B cell (primary cell): ENCODE results near the gene LRRC42. TPM values are rescaled to one million over a fixed set of nuclear protein-coding genes. Genes with fewer than 3 reads are reported as not detected.

ENCODE experiments used
- ATAC-seq: fragments of 200-7000 bp; cut with Tn5 transposase; one replicate; pipeline ENCODE4 v1.10.0; 2021; ENCODE audit warnings: low read depth, mild to moderate bottlenecking, moderate number of reproducible peaks, moderate library complexity
- CTCF ChIA-PET: fragments of 350-600 bp; sonication (Branson Sonifier 250); formaldehyde crosslinking; loops from one replicate; lab custom pipeline; 2021; ENCODE audit warnings: antibody characterized with exemption, inconsistent platforms; lab: Charles Lee
- POLR2A ChIA-PET: fragments of 350-600 bp; sonication (Branson Sonifier 250); formaldehyde crosslinking; loops from one replicate; lab custom pipeline; 2021; ENCODE audit warnings: antibody characterized with exemption; lab: Charles Lee
- DNase-seq: peaks from one replicate; pipeline ENCODE4 v3.0.0; 2013
- H2AFZ ChIP-seq: 2 replicates; pipeline ENCODE4 v1.6.1; 2012; ENCODE audit warnings: mild to moderate bottlenecking, low read depth, low read length; ENCODE audit not compliant: insufficient read depth, poor library complexity, severe bottlenecking
- H3K27ac ChIP-seq, 2 donors: 1 replicate in 1 of 2; 2 replicates in 1 of 2; pipeline ENCODE4 v1.5.1; 2012 to 2013; ENCODE audit warnings: low read length in 2 of 2, mild to moderate bottlenecking in 2 of 2, moderate library complexity in 1 of 2
- H3K27me3 ChIP-seq, 4 experiments: fragments of 200-600 bp in 1 of 4; sonication (generic) in 1 of 4; replicated peaks in 1 of 4; 1 replicate in 2 of 4; 2 replicates in 2 of 4; pipeline versions ENCODE4 v1.6.1 to v1.7.0; 2013 to 2016; ENCODE audit warnings: low read length in 3 of 4, mild to moderate bottlenecking in 2 of 4, mixed read lengths in 1 of 4, moderate library complexity in 1 of 4; ENCODE audit not compliant: insufficient read depth in 4 of 4, control insufficient read depth in 3 of 4; ENCODE audit errors: control extremely low read depth in 1 of 4
- H3K36me3 ChIP-seq, 2 experiments: replicated peaks in 1 of 2; 1 replicate in 1 of 2; 2 replicates in 1 of 2; pipeline versions ENCODE4 v1.6.1 to v1.7.1; 2013; ENCODE audit warnings: low read length in 1 of 2; ENCODE audit not compliant: insufficient read depth in 2 of 2, control insufficient read depth in 1 of 2; ENCODE audit errors: control extremely low read depth in 1 of 2, extremely low read depth in 1 of 2
- H3K4me1 ChIP-seq, 2 donors: fragments of 200-600 bp in 1 of 2; sonication (generic) in 1 of 2; 1 replicate in 1 of 2; 2 replicates in 1 of 2; pipeline versions ENCODE4 v1.5.1 to v1.6.1; 2013 to 2017; ENCODE audit warnings: low read length in 2 of 2; ENCODE audit not compliant: control insufficient read depth in 2 of 2, insufficient read depth in 2 of 2
- H3K4me2 ChIP-seq: replicated peaks from 2 replicates; pipeline ENCODE3; 2012; ENCODE audit warnings: mild to moderate bottlenecking, low read depth, low read length; ENCODE audit not compliant: poor library complexity, severe bottlenecking
- H3K4me3 ChIP-seq, 5 experiments: fragments of 200-600 bp in 1 of 5; sonication (generic) in 1 of 5; 1 replicate in 3 of 5; 2 replicates in 2 of 5; pipeline versions ENCODE4 v1.5.1 to v1.7.0; 2011 to 2016; ENCODE audit warnings: low read length in 4 of 5, mild to moderate bottlenecking in 4 of 5, low read depth in 2 of 5, control low read depth in 1 of 5, moderate library complexity in 1 of 5; ENCODE audit not compliant: insufficient read depth in 1 of 5; ENCODE audit errors: control extremely low read depth in 1 of 5, extremely low read depth in 1 of 5
- H3K79me2 ChIP-seq: fragments of 200-600 bp; sonication (generic); one replicate; pipeline ENCODE4 v1.6.0; 2016; ENCODE audit warnings: low read length; ENCODE audit not compliant: control insufficient read depth, insufficient read depth
- H3K9ac ChIP-seq: fragments of 200-600 bp; sonication (generic); 2 replicates; pipeline ENCODE4 v1.6.1; 2017; ENCODE audit warnings: mild to moderate bottlenecking, low read length, moderate library complexity
- H3K9me3 ChIP-seq, 3 donors: one replicate each; pipeline versions ENCODE4 v1.6.1 to v1.7.1; 2013; ENCODE audit warnings: low read length in 2 of 3; ENCODE audit not compliant: control insufficient read depth in 2 of 3, insufficient read depth in 1 of 3; ENCODE audit errors: control extremely low read depth in 1 of 3
- H4K20me1 ChIP-seq: 2 replicates; pipeline ENCODE4 v1.6.0; 2012; ENCODE audit warnings: mild to moderate bottlenecking, low read length; ENCODE audit not compliant: insufficient read depth, control insufficient read depth, poor library complexity, severe bottlenecking
- H3K27ac Mint-ChIP-seq: one replicate; pipeline ENCODE4 v1.8.0; 2021; ENCODE audit warnings: mixed read lengths
- H3K27me3 Mint-ChIP-seq: one replicate; pipeline ENCODE4 v1.8.0; 2021; ENCODE audit warnings: mixed read lengths
- H3K4me1 Mint-ChIP-seq: one replicate; pipeline ENCODE4 v1.8.0; 2021; ENCODE audit warnings: mixed read lengths
- H3K4me3 Mint-ChIP-seq: one replicate; pipeline ENCODE4 v1.8.0; 2021; ENCODE audit warnings: mixed read lengths
- H3K9me3 Mint-ChIP-seq: one replicate; pipeline ENCODE4 v1.8.0; 2022; ENCODE audit warnings: mixed read lengths; ENCODE audit not compliant: insufficient read depth
- EZH2 ChIP-seq: IDR thresholded peaks from 2 replicates; pipeline ENCODE4 v1.6.1; 2012; ENCODE audit warnings: borderline replicate concordance, low read depth, mild to moderate bottlenecking, moderate library complexity, low read length; ENCODE audit not compliant: insufficient read depth, poor library complexity, severe bottlenecking
- WGBS: methylation state at CpG from one replicate; pipeline ENCODE4 v1.1.5; 2013; ENCODE audit warnings: missing lambda C conversion rate; ENCODE audit not compliant: insufficient coverage; 5-methylcytosine and 5-hydroxymethylcytosine counted together
- intact Hi-C: fragments of 100-400 bp; cut with micrococcal nuclease; formaldehyde crosslinking; loops from one replicate; pipeline ENCODE4 v1.10.0; 2022
- polyA plus RNA-seq: library from polyadenylated mRNA; depleted of rRNA; stranded (reverse); fragments of >200 nt; gene quantifications from 2 replicates; pipeline ENCODE4 v1.2.3, GENCODE V29; 2012
- total RNA-seq, 2 donors: library from RNA; stranded (reverse); fragments of 120-200 nt in 1 of 2; gene quantifications; 1 replicate in 1 of 2; 2 replicates in 1 of 2; pipeline versions ENCODE4 v1.2.3 to v1.2.4, GENCODE V29; 2013 to 2022
- TF ChIP-seq, protein P1 (sequence below): fragments of 200-600 bp; IDR thresholded peaks from one replicate; pipeline ENCODE4 v1.8.0; 2022; ENCODE audit warnings: antibody characterized with exemption, mild to moderate bottlenecking

LRRC42 gene
- total and polyA plus RNA-seq, 2 donors (not counting 1 experiment from before 2014, with no cell fraction given) = 4.7 to 10.3 TPM

DNA sequence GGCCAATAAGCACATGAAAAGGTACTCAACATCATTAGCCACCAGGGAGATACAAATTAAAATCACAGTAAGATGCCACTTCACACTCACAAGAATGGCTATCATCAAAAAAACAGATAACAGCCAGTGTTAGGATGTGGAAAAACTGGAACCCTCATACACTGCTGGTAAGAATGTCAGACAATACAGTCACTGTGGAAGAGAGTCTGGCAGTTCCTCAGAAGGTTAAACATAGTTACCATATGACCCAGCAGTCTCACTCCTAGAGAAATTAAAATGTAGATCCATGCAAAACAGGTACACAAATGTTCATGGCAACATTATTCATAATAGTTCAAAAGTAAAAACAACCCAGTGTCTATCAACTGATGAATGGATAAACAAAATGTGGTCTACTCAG lies 38.6 kb downstream of the LRRC42 start:
- intact Hi-C loops = no loop called here
- H3K27me3 Mint-ChIP-seq = peaks cover 7% of the 10 kb centered on the region
- H4K20me1 ChIP-seq = no peaks in the 10 kb centered on the region
- H3K79me2 ChIP-seq = no peaks in the 10 kb centered on the region
- TF ChIP-seq, protein P1, sequence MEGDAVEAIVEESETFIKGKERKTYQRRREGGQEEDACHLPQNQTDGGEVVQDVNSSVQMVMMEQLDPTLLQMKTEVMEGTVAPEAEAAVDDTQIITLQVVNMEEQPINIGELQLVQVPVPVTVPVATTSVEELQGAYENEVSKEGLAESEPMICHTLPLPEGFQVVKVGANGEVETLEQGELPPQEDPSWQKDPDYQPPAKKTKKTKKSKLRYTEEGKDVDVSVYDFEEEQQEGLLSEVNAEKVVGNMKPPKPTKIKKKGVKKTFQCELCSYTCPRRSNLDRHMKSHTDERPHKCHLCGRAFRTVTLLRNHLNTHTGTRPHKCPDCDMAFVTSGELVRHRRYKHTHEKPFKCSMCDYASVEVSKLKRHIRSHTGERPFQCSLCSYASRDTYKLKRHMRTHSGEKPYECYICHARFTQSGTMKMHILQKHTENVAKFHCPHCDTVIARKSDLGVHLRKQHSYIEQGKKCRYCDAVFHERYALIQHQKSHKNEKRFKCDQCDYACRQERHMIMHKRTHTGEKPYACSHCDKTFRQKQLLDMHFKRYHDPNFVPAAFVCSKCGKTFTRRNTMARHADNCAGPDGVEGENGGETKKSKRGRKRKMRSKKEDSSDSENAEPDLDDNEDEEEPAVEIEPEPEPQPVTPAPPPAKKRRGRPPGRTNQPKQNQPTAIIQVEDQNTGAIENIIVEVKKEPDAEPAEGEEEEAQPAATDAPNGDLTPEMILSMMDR = no peak
- no peak for TF ChIP-seq EZH2
- CTCF ChIA-PET = no interaction called here
- POLR2A ChIA-PET = no interaction called here
- H3K4me1 Mint-ChIP-seq = no peaks in the 10 kb centered on the region
- no peaks in the 10 kb centered on the region for H3K4me1 ChIP-seq
- H2AFZ ChIP-seq = no peak overlapping the region
- DNase-seq = no peak
- no peaks in the 10 kb centered on the region for H3K9me3 Mint-ChIP-seq
- H3K27ac ChIP-seq = no peak overlapping the region
- H3K9ac ChIP-seq = no peak overlapping the region
- H3K4me3 ChIP-seq = no peak overlapping the region
- H3K27ac Mint-ChIP-seq = no peak overlapping the region
- no peaks in the 10 kb centered on the region for H3K36me3 ChIP-seq
- peaks cover 0 to 4% (median 0%) of the 10 kb centered on the region in 3 donors for H3K9me3 ChIP-seq
- no peak overlapping the region for H3K4me2 ChIP-seq
- H3K4me3 Mint-ChIP-seq = no peak overlapping the region
- ATAC-seq = no peak
- H3K27me3 ChIP-seq = no peaks in the 10 kb centered on the region

- ChIA-PET CTCF (interaction anchor here (0.7 kb wide), 1 partner anchor 159 kb away, joined by 4 read pairs; no protein-coding TSS in a partner anchor), POLR2A (no interaction called here)
- no peak overlapping the region for H3K4me3 ChIP-seq
- no peaks in the 10 kb centered on the region for H3K27me3 ChIP-seq
- Mint-ChIP-seq H3K9me3 (no peaks in the 10 kb centered on the region), H3K4me1 (no peaks in the 10 kb centered on the region), H3K27me3 (peaks cover 8% of the 10 kb centered on the region), H3K4me3 (no peak overlapping the region), H3K27ac (no peak overlapping the region)
- intact Hi-C loops = no loop called here
- no peaks in the 10 kb centered on the region for H3K36me3 ChIP-seq
- H4K20me1 ChIP-seq = no peaks in the 10 kb centered on the region
- H3K4me1 ChIP-seq = no peaks in the 10 kb centered on the region
- no peaks in the 10 kb centered on the region for H3K79me2 ChIP-seq
- TF ChIP-seq EZH2 = no peak
- TF ChIP-seq, protein P1 = no peak
- no peak overlapping the region for H3K9ac ChIP-seq
- peaks cover 0 to 5% (median 0%) of the 10 kb centered on the region in 3 donors for H3K9me3 ChIP-seq
- H2AFZ ChIP-seq = no peak overlapping the region
- no peak overlapping the region for H3K27ac ChIP-seq
- DNase-seq = no peak
- ATAC-seq = no peak
- no CpG with 5 or more reads among the region's 3 CpGs for WGBS
- no peak overlapping the region for H3K4me2 ChIP-seq
Measured at GRCh38 chr1:53986458-53986857, 40.3 kb downstream of the LRRC42 start.
